Epithelial cell of esophagus (primary cell): ENCODE results near the gene ARMC2.
A peak's percentile ranks its signal among the peaks of the same experiment; 100 is the strongest.

Experiments
- DNase-seq: peaks from one replicate; pipeline ENCODE4 v3.0.0; 2010; ENCODE audit warnings: low read depth
- H3K4me3 ChIP-seq: 2 replicates; pipeline ENCODE4 v1.5.1; 2011; ENCODE audit warnings: mild to moderate bottlenecking, low read length, control low read depth
- CTCF ChIP-seq: IDR thresholded peaks from 2 replicates; pipeline ENCODE4 v1.5.1; 2011; ENCODE audit warnings: low read depth, mild to moderate bottlenecking, low read length, control low read depth, inconsistent platforms; ENCODE audit not compliant: insufficient read depth; ENCODE audit errors: missing control alignments

The ARMC2 gene

GRCh38 chr6:108848116-108848868 lies at the start of gene ARMC2:
Gene ARMC2, plus strand, starts transcription at chr6:108848422. Its CDS starts 5,846 bp downstream, at chr6:108854268.
- DNase-seq: peak; percentile 85
- TF ChIP-seq CTCF: no peak
- H3K4me3 ChIP-seq: peak within 1 kb of the TSS; percentile 75

- TF ChIP-seq CTCF: no peak
- DNase-seq: no peak
- no peak overlapping the region for H3K4me3 ChIP-seq
These were observed 49.4 kb upstream of the ARMC2 start for GRCh38 chr6:108798670-108799353.

GRCh38 chr6:108799354-108799717 lies 48.9 kb upstream of the ARMC2 start:
- no peak for TF ChIP-seq CTCF

GRCh38 chr6:108799791-108800190 lies 48.4 kb upstream of the ARMC2 start:
- TF ChIP-seq CTCF: no peak
- H3K4me3 ChIP-seq: no peak overlapping the region
- no peak for DNase-seq

More at GRCh38 chr6:108799354-108799717, 48.9 kb upstream of the ARMC2 start:
- no peak overlapping the region for H3K4me3 ChIP-seq
- no peak for DNase-seq

GRCh38 chr6:108800427-108800864 lies 47.8 kb upstream of the ARMC2 start:
- no peak for DNase-seq
- no peak for TF ChIP-seq CTCF
- H3K4me3 ChIP-seq: no peak overlapping the region

GRCh38 chr6:108801366-108801765 lies 46.9 kb upstream of the ARMC2 start:
- TF ChIP-seq CTCF: no peak
- DNase-seq: no peak
- no peak overlapping the region for H3K4me3 ChIP-seq
